CD4-positive, alpha-beta T cell (primary cell): ENCODE data around the gene RMP24.

Source experiments
- ATAC-seq: fragments of 200-7000 bp; cut with Tn5 transposase; one replicate; pipeline ENCODE4 v1.10.0; 2022; ENCODE audit warnings: mild to moderate bottlenecking; ENCODE audit not compliant: poor library complexity
- CTCF ChIA-PET: fragments of 350-600 bp; sonication (Branson Sonifier 250); formaldehyde crosslinking; loops from one replicate; lab custom pipeline; 2021; ENCODE audit warnings: antibody characterized with exemption, inconsistent platforms; lab: Charles Lee
- POLR2A ChIA-PET: fragments of 350-600 bp; sonication (Branson Sonifier 250); formaldehyde crosslinking; loops from one replicate; lab custom pipeline; 2021; ENCODE audit warnings: antibody characterized with exemption, inconsistent platforms; lab: Charles Lee
- DNase-seq, 14 experiments: peaks; one replicate each; pipeline ENCODE4 v3.0.0-alpha.2; 2013 to 2020; ENCODE audit warnings: mixed read lengths in 2 of 14
- H3K27ac ChIP-seq, 2 donors: one replicate each; pipeline versions ENCODE4 v1.5.1 to v1.7.0; 2013; ENCODE audit warnings: low read length in 2 of 2, low read depth in 1 of 2, mild to moderate bottlenecking in 1 of 2
- H3K27me3 ChIP-seq, 2 experiments: 1 replicate in 1 of 2; 2 replicates in 1 of 2; pipeline versions ENCODE4 v1.6.1 to v1.7.0; 2013; ENCODE audit warnings: low read length in 2 of 2, control low read depth in 1 of 2, mild to moderate bottlenecking in 1 of 2, moderate library complexity in 1 of 2; ENCODE audit not compliant: insufficient read depth in 2 of 2, control insufficient read depth in 1 of 2
- H3K36me3 ChIP-seq: one replicate; pipeline ENCODE4 v1.6.1; 2013; ENCODE audit warnings: low read length, control low read depth; ENCODE audit not compliant: insufficient read depth
- H3K4me1 ChIP-seq: one replicate; pipeline ENCODE4 v1.6.1; 2013; ENCODE audit warnings: low read length, control low read depth; ENCODE audit not compliant: insufficient read depth
- H3K4me3 ChIP-seq: one replicate; pipeline ENCODE4 v1.5.1; 2013; ENCODE audit warnings: mild to moderate bottlenecking, low read length, moderate library complexity
- H3K9me3 ChIP-seq, 2 experiments: 1 replicate in 1 of 2; 2 replicates in 1 of 2; pipeline versions ENCODE4 v1.6.1 to v1.7.0; 2013; ENCODE audit warnings: low read length in 2 of 2, mild to moderate bottlenecking in 2 of 2, control low read depth in 1 of 2, moderate library complexity in 1 of 2; ENCODE audit not compliant: control insufficient read depth in 1 of 2, insufficient read depth in 1 of 2
- H3K27ac Mint-ChIP-seq: one replicate; pipeline ENCODE4 v1.8.0; 2020; ENCODE audit warnings: mixed read lengths
- H3K27me3 Mint-ChIP-seq: one replicate; pipeline ENCODE4 v1.8.0; 2021; ENCODE audit warnings: mixed read lengths
- H3K36me3 Mint-ChIP-seq: one replicate; pipeline ENCODE4 v1.8.0; 2021; ENCODE audit warnings: low read depth, mixed read lengths
- H3K4me1 Mint-ChIP-seq: one replicate; pipeline ENCODE4 v1.8.0; 2021; ENCODE audit warnings: low read depth, mixed read lengths
- H3K4me3 Mint-ChIP-seq: one replicate; pipeline ENCODE4 v1.8.0; 2020; ENCODE audit warnings: mild to moderate bottlenecking, mixed read lengths
- H3K9me3 Mint-ChIP-seq: one replicate; pipeline ENCODE4 v1.8.0; 2020; ENCODE audit warnings: mixed read lengths
- CTCF ChIP-seq: fragments of 200-600 bp; IDR thresholded peaks from one replicate; pipeline ENCODE4 v1.8.0; 2022; ENCODE audit warnings: antibody characterized with exemption, mild to moderate bottlenecking
- intact Hi-C, 2 experiments: fragments of 100-400 bp; cut with DNase I in 1 of 2; cut with micrococcal nuclease in 1 of 2; formaldehyde crosslinking; loops; one replicate each; pipeline versions ENCODE4 v1.15.1 to v1.9.0; 2023 to 2025; cut with DNase I, micrococcal nuclease

Gene RMP24

GRCh38 chr18:36006997-36007396, 34.5 kb downstream of the RMP24 start:
- intact Hi-C loops: no loop called here
- H3K27me3 ChIP-seq: no peaks in the 10 kb centered on the region
- Mint-ChIP-seq H3K9me3 (no peaks in the 10 kb centered on the region), H3K27me3 (no peaks in the 10 kb centered on the region), H3K4me3 (no peak overlapping the region), H3K27ac (no peak overlapping the region), H3K36me3 (no peaks in the 10 kb centered on the region), H3K4me1 (no peaks in the 10 kb centered on the region)
- no peaks in the 10 kb centered on the region for H3K36me3 ChIP-seq
- TF ChIP-seq CTCF: no peak
- H3K4me3 ChIP-seq: no peak overlapping the region
- H3K9me3 ChIP-seq: no peaks in the 10 kb centered on the region
- no peak overlapping the region for H3K27ac ChIP-seq
- CTCF ChIA-PET: no interaction called here
- DNase-seq: no peak
- H3K4me1 ChIP-seq: no peaks in the 10 kb centered on the region
- ATAC-seq: no peak
- POLR2A ChIA-PET: no interaction called here

GRCh38 chr18:36009214-36009613, 36.7 kb downstream of the RMP24 start:
- DNase-seq: no peak
- intact Hi-C loops: no loop called here
- no peaks in the 10 kb centered on the region for H3K4me1 ChIP-seq
- Mint-ChIP-seq H3K4me3 (no peak overlapping the region), H3K27me3 (no peaks in the 10 kb centered on the region), H3K9me3 (no peaks in the 10 kb centered on the region), H3K4me1 (no peaks in the 10 kb centered on the region), H3K27ac (no peak overlapping the region), H3K36me3 (no peaks in the 10 kb centered on the region)
- no peak for ATAC-seq
- H3K9me3 ChIP-seq: no peaks in the 10 kb centered on the region
- H3K36me3 ChIP-seq: no peaks in the 10 kb centered on the region
- POLR2A ChIA-PET: no interaction called here
- no peak for TF ChIP-seq CTCF
- no peak overlapping the region for H3K4me3 ChIP-seq
- no peaks in the 10 kb centered on the region for H3K27me3 ChIP-seq
- CTCF ChIA-PET: no interaction called here
- H3K27ac ChIP-seq: no peak overlapping the region

- no peak overlapping the region for H3K4me3 ChIP-seq
- no peak overlapping the region for H3K27ac ChIP-seq
- TF ChIP-seq CTCF: no peak
- Mint-ChIP-seq H3K36me3 (no peaks in the 10 kb centered on the region), H3K4me1 (peaks cover 7% of the 10 kb centered on the region), H3K27me3 (no peaks in the 10 kb centered on the region), H3K4me3 (no peak overlapping the region), H3K27ac (no peak overlapping the region), H3K9me3 (no peaks in the 10 kb centered on the region)
- intact Hi-C loops: loop anchor here in 1 of 2 experiments (10.0 kb wide), 1 partner anchor 412 kb away; no protein-coding TSS in a partner anchor
- no peaks in the 10 kb centered on the region for H3K9me3 ChIP-seq
- CTCF ChIA-PET: no interaction called here
- POLR2A ChIA-PET: no interaction called here
- ATAC-seq (no peak), DNase-seq (no peak)
- no peaks in the 10 kb centered on the region for H3K36me3 ChIP-seq
- H3K4me1 ChIP-seq: no peaks in the 10 kb centered on the region
- H3K27me3 ChIP-seq: no peaks in the 10 kb centered on the region
Measured at GRCh38 chr18:36012891-36013290, 40.4 kb downstream of the RMP24 start.
